RWPE1 (cell line): ENCODE measurements around the gene RPUSD2.

Source experiments
- CTCF ChIA-PET: fragments of 350-600 bp; sonication (Branson Sonifier 250); formaldehyde crosslinking; extraction: SDS; loops from one replicate; lab custom pipeline; 2021; lab: Yijun Ruan, JAX
- POLR2A ChIA-PET: fragments of 400-600 bp; formaldehyde crosslinking; extraction: SDS; loops from one replicate; lab custom pipeline; 2020; ENCODE audit warnings: antibody characterized with exemption; ENCODE audit not compliant: low non-redundant PET; lab: Yijun Ruan, JAX
- DNase-seq: peaks from one replicate; pipeline ENCODE4 v3.0.0; 2012; ENCODE audit warnings: low spot score
- H3K27ac ChIP-seq: fragments of 450-650 bp; 2 replicates; pipeline ENCODE4 v1.5.1; 2017
- CTCF ChIP-seq: fragments of 450-650 bp; conservative IDR thresholded peaks from 2 replicates; pipeline ENCODE4 v1.5.1; 2017; ENCODE audit warnings: low read depth, mild to moderate bottlenecking

The RPUSD2 gene

GRCh38 chr15:40598672-40599071 lies 29.6 kb downstream of the RPUSD2 start:
- no peak for DNase-seq
- ChIA-PET POLR2A (no interaction called here), CTCF (interaction anchor here (0.6 to 0.7 kb wide), 3 partner anchors 19 to 105 kb away, joined by 3 to 6 read pairs (median 4); no protein-coding TSS in a partner anchor)
- H3K27ac ChIP-seq, result 0 out of 2 replicates have a peak overlapping the region, but pooled peaks have one; percentile 11
- TF ChIP-seq CTCF, result no peak

GRCh38 chr15:40600956-40601355 lies 31.9 kb downstream of the RPUSD2 start:
- CTCF ChIA-PET, result interaction anchor here (0.6 to 0.7 kb wide), 2 partner anchors 102 to 340 kb away, joined by 3 read pairs; no protein-coding TSS in a partner anchor

DNA sequence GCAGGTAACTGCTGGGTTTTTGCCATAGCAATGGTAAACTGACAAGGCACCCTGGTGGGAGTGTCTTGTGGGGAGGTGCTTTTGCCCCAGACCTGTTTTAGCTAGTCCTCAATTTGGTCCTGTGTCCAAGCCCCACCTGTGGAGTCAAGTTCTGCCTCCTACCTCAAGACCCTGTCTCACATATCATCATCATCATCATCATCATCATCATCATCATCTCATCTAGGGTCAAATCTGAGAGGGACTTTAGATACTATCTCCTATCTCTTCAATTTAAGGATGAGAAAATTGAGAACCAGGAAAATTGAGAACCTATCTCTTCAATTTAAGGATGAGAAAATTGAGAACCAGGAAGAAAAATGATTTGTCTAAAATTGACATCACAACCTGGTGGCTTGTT lies 34.8 kb downstream of the RPUSD2 start:
- TF ChIP-seq CTCF, result no peak
- CTCF ChIA-PET, result no interaction called here
- POLR2A ChIA-PET, result no interaction called here

More at GRCh38 chr15:40600956-40601355, 31.9 kb downstream of the RPUSD2 start:
- no peak overlapping the region for H3K27ac ChIP-seq
- no peak for DNase-seq
- POLR2A ChIA-PET, result no interaction called here
- no peak for TF ChIP-seq CTCF

GRCh38 chr15:40613080-40613479 lies 44.0 kb downstream of the RPUSD2 start:
- POLR2A ChIA-PET, result no interaction called here
- no peak for TF ChIP-seq CTCF
- CTCF ChIA-PET, result interaction anchor here (0.6 kb wide), 1 partner anchor 73 kb away, joined by 3 read pairs; no protein-coding TSS in a partner anchor
- DNase-seq, result no peak
- H3K27ac ChIP-seq, result no peak overlapping the region

More for the DNA sequence above, 34.8 kb downstream of the RPUSD2 start:
- DNase-seq, result no peak
- no peak overlapping the region for H3K27ac ChIP-seq

DNA sequence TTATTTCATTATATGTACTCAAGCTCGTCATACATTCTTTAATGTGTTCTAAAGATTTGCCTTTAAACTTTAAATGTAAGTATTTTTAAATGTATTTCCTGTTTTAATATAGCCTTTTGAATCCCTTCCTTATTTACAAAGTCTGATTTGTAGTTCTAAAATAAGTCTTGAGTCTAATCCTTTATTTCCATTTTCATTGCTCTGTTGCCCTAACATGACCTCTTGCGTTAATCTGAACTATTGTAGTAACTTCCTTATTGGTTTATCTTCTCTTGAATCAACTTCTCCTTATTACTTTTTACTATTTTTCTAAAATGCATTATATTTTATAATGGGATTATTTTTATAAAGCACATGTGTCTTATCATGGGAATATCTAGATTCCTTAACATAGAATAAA lies 48.9 kb downstream of the RPUSD2 start:
- ChIA-PET CTCF (interaction anchor here (0.6 kb wide), 1 partner anchor 13 kb away, joined by 8 read pairs; no protein-coding TSS in a partner anchor), POLR2A (interaction anchor here (0.6 kb wide), 1 partner anchor 293 kb away, joined by 5 read pairs; no protein-coding TSS in a partner anchor)
- no peak for DNase-seq
- no peak overlapping the region for H3K27ac ChIP-seq
- no peak for TF ChIP-seq CTCF

DNA sequence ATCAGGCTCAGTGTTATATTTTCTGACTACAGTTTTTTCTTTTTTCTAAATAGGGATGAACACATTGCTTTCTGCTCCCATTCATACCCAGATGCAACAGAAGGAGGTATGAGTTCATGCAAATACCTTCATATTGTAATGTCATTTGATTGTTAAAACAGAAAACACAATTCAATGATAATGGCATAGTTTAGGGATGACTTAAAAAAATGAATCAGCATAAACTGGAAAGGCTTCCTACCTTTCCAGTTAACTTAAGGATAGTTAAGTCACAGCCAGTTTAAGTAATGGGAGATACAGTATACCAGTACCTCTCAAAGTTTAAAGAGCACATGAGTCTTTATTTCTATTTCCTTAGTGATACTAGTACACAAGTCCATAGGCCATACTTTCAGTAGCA lies 49.8 kb downstream of the RPUSD2 start:
- ChIA-PET POLR2A (no interaction called here), CTCF (no interaction called here)
- TF ChIP-seq CTCF, result no peak
- no peak overlapping the region for H3K27ac ChIP-seq
- no peak for DNase-seq
